Cardiac muscle cell (in vitro differentiated cells and primary cell): Measurements from ENCODE around the gene APBA1. TPM values are rescaled to one million over a fixed set of nuclear protein-coding genes. Genes with fewer than 3 reads are reported as not detected.

Experiments used
- DNase-seq, 2 donors: peaks; one replicate each; pipeline versions ENCODE4 v3.0.0 to v3.0.0-alpha.2; 2010 to 2017; ENCODE audit warnings: low read depth in 1 of 2, low spot score in 1 of 2
- H3K27ac ChIP-seq: fragments of 200-600 bp; sonication (generic); 2 replicates; pipeline ENCODE4 v1.5.1; 2016
- H3K27me3 ChIP-seq: fragments of 200-600 bp; sonication (generic); 2 replicates; pipeline ENCODE4 v1.6.0; 2016; ENCODE audit warnings: control low read depth
- H3K36me3 ChIP-seq: fragments of 200-600 bp; sonication (generic); 2 replicates; pipeline ENCODE4 v1.5.1; 2016; ENCODE audit warnings: control low read depth
- H3K4me1 ChIP-seq: fragments of 200-600 bp; sonication (generic); 2 replicates; pipeline ENCODE4 v1.8.1; 2017; ENCODE audit warnings: low read depth, mild to moderate bottlenecking, mixed run types
- H3K4me3 ChIP-seq: fragments of 200-600 bp; sonication (generic); 2 replicates; pipeline ENCODE4 v1.5.1; 2016; ENCODE audit warnings: mild to moderate bottlenecking
- H3K9me3 ChIP-seq: fragments of 200-600 bp; sonication (generic); 2 replicates; pipeline ENCODE4 v1.5.1; 2017; ENCODE audit warnings: low read depth, mild to moderate bottlenecking, control low read depth
- polyA plus RNA-seq: library from polyadenylated mRNA; unstranded; fragments of >200 nt; fragmentation: Nextera tagmentation; extraction: Ambion mirVana; gene quantifications from 2 replicates; pipeline ENCODE4 v1.2.1, GENCODE V29; 2016
- total RNA-seq: library from RNA; depleted of rRNA; stranded (reverse); fragments of >200 nt; gene quantifications from 2 replicates; pipeline ENCODE4 v1.2.3, GENCODE V29; 2016
- TF ChIP-seq, protein P1 (sequence below): IDR thresholded peaks from 2 replicates; pipeline ENCODE4 v1.5.1; 2012; ENCODE audit warnings: low read depth, mild to moderate bottlenecking, low read length

The APBA1 gene
- total and polyA plus RNA-seq, 2 experiments from 2014 or later = 0.93 to 2.4 TPM

DNA sequence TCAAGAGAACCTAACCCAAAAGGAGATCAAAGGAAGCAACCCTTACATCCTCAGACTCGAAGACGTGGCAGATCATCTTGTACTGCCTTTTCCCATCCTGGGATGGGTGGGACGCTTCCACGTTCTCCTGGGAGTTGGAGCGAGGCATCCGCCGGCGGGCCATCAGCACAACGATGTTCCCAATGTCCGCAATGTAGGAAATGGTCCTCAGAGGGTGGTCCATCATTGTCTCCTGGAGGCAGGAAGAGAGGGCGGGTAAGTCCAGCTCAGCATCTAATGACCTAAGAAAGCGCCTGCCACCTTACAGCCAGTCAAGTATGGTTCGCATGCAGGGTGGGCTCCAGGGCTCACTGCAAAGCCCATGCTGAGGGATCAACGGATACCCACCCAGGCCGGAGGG lies 216.0 kb downstream of the APBA1 start:
- no peaks in the 10 kb centered on the region for H3K36me3 ChIP-seq
- H3K4me3 ChIP-seq = no peak overlapping the region
- H3K4me1 ChIP-seq = no peaks in the 10 kb centered on the region
- DNase-seq = no peak
- no peaks in the 10 kb centered on the region for H3K9me3 ChIP-seq
- TF ChIP-seq, protein P1, sequence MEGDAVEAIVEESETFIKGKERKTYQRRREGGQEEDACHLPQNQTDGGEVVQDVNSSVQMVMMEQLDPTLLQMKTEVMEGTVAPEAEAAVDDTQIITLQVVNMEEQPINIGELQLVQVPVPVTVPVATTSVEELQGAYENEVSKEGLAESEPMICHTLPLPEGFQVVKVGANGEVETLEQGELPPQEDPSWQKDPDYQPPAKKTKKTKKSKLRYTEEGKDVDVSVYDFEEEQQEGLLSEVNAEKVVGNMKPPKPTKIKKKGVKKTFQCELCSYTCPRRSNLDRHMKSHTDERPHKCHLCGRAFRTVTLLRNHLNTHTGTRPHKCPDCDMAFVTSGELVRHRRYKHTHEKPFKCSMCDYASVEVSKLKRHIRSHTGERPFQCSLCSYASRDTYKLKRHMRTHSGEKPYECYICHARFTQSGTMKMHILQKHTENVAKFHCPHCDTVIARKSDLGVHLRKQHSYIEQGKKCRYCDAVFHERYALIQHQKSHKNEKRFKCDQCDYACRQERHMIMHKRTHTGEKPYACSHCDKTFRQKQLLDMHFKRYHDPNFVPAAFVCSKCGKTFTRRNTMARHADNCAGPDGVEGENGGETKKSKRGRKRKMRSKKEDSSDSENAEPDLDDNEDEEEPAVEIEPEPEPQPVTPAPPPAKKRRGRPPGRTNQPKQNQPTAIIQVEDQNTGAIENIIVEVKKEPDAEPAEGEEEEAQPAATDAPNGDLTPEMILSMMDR = no peak
- H3K27ac ChIP-seq = no peak overlapping the region
- H3K27me3 ChIP-seq = no peaks in the 10 kb centered on the region

DNA sequence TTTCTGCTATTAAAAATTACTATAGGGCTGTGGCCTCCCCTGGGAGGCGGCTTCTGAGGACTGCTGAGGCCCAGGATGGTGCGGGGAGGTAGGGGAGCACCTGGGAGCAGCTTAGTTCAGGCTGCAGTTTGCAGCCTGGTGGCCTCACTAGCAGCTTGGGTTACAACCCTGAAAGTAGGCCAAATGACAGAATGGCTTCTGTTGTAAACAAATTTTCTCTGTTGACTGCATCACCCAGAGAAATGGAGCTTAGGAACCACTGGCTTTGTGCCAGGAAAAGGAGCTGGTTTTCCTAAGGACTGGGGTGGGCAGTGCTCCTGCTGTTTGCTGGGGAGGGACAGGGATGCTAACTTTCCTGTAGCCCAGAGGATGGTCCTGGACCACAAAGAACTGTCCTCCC lies 216.9 kb downstream of the APBA1 start:
- Histone ChIP-seq H3K36me3 (no peaks in the 10 kb centered on the region), H3K27ac (no peak overlapping the region), H3K4me1 (no peaks in the 10 kb centered on the region), H3K27me3 (no peaks in the 10 kb centered on the region), H3K4me3 (no peak overlapping the region), H3K9me3 (no peaks in the 10 kb centered on the region)
- TF ChIP-seq, protein P1 = no peak
- DNase-seq = no peak

DNA sequence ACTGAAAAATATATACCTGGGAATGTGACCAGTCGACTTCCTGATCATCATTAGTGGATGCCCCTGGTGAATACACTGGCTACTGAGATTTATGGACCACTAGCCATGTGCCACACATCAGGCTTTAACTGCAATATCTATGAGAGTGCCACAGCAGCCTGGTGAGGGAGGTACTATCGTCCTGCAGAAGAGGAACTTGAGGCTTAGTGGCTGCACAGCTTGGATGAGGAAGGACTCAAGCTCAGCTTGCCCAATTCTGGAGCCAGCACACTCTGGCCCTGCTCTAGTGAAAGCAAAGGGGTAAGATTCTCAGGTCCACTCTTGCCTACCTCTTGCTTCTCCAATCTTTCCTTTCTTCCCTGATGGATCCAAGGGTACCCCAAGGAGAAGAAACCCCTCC lies 217.8 kb downstream of the APBA1 start:
- H3K9me3 ChIP-seq = no peaks in the 10 kb centered on the region
- H3K4me3 ChIP-seq = no peak overlapping the region
- DNase-seq = no peak
- TF ChIP-seq, protein P1 = no peak
- no peaks in the 10 kb centered on the region for H3K36me3 ChIP-seq
- H3K27me3 ChIP-seq = no peaks in the 10 kb centered on the region
- H3K4me1 ChIP-seq = no peaks in the 10 kb centered on the region
- no peak overlapping the region for H3K27ac ChIP-seq

DNA sequence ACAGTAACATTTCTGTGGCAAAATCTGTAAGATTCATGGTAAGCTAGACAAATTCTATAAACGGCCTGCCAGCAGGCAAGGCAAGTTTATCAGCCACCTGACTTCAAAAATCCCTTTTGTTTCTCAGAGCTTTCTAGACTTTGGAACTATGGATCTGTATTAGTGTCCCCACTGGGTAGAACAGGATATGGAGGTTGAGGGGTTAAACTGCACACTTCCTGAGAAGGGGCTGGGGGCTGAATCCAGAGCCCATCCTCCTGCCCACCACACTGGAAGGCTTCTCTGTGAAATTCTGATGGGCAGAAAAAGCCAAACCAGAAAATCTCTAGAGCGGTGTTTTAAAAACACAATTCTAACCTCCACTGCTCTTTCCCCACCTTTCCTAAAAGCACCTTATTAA lies 218.4 kb downstream of the APBA1 start:
- no peak for DNase-seq

DNA sequence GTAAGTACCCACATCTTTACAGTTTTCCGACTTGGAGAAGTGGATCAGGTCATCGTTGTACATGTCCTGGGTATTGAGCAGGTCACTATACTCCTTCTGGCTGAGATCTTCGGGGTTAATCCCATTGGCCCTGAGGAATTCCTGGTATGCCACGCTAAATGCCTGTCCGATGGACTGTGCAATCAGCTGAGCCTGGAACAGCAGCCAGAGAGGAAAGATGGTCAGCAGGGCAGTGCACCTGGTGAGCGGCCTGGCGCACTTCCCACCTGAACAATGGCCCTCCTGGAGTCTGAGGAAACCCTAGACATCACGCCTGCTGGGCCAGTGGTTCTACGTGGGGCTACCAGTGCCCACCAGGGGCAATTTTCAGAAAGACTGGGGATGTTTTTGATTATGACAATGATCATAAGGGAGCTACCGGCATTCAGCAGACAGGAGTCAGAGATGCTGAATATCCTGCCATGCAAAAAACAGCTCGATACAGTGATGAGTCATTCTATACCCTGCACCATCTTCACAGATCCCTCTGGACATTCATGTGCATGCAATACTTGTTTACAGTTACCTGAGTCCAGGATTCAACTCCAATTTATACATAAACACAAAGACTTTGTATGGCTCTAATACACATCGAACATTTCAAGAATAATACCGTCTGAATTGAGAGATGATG lies 219.9 kb downstream of the APBA1 start:
- Histone ChIP-seq H3K27ac (no peak overlapping the region), H3K4me1 (no peaks in the 10 kb centered on the region), H3K9me3 (no peaks in the 10 kb centered on the region), H3K4me3 (no peak overlapping the region), H3K27me3 (no peaks in the 10 kb centered on the region), H3K36me3 (no peaks in the 10 kb centered on the region)
- TF ChIP-seq, protein P1 = no peak
- DNase-seq = no peak

More for the DNA sequence above, 218.4 kb downstream of the APBA1 start:
- Histone ChIP-seq H3K36me3 (no peaks in the 10 kb centered on the region), H3K27ac (no peak overlapping the region), H3K9me3 (no peaks in the 10 kb centered on the region), H3K4me1 (no peaks in the 10 kb centered on the region), H3K4me3 (no peak overlapping the region), H3K27me3 (no peaks in the 10 kb centered on the region)
- TF ChIP-seq, protein P1 = no peak
